ENCODE data around the gene SMIM1. TPM values are rescaled to one million over a fixed set of nuclear protein-coding genes. Genes with fewer than 3 reads are reported as not detected.
"Not testable (repeated sequence)": the region's sequence is repeated elsewhere in the genome, so short reads cannot be mapped to it uniquely, and the experiment has no call there.

The SMIM1 gene
- total RNA-seq, 1 experiment from 2014 or later, result 20.1 TPM

DNA sequence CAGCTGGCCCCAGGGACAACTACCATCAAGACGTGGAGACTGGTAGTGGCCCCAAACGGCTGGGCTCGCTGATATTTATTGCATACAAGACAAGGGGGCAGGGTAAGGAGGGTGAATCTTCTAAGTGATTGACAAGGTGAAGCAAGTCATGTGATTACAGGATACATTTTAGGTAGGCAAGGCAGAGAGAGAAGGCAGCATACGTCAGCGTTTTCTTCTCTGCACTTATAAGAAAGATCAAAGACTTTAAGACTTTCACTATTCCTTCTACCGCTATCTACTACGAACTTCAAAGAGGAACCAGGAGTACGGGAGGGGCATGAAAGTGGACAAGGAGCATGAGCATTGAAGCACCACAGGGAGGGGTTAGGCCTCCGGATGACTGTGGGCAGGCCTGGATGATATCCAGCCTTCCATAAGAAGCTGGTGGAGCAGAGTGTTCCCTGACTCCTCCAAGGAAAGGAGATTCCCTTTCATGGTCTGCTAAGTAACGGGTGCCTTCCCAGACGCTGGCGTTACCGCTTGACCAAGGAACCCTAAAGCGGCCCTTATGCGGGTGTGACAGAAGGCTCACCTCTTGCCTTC lies 24.1 kb upstream of the SMIM1 start:
- DNase-seq (ENCODE audit: low spot score), result not testable (repeated sequence)
- in situ Hi-C loops (cut with HindIII; ENCODE audit: low sequenced_read_pairs), result loop anchor here (10.0 kb wide), 1 partner anchor 104 kb away; no protein-coding TSS in a partner anchor

DNA sequence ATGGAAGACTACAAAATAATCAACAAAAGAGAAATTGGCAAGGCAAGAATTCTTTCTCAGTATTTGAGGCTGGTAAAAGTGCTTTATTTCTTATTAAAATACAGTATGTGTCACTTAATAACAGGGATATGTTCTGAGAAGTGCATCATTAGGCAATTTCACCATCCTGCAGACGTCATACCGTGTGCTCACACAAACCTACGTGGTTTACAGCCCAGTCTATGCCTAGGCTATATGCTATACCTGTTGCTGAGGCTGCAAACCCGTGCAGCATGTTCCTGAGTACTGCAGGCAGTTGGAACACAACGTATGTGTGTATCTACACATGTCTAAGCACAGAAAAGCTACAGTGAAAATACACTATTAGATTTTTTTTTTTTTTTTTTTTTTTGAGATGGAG lies 23.0 kb upstream of the SMIM1 start:
- in situ Hi-C loops (cut with HindIII; ENCODE audit: low sequenced_read_pairs), result loop anchor here (10.0 kb wide), 1 partner anchor 105 kb away; no protein-coding TSS in a partner anchor
- no peak for DNase-seq (ENCODE audit: low spot score)

DNA sequence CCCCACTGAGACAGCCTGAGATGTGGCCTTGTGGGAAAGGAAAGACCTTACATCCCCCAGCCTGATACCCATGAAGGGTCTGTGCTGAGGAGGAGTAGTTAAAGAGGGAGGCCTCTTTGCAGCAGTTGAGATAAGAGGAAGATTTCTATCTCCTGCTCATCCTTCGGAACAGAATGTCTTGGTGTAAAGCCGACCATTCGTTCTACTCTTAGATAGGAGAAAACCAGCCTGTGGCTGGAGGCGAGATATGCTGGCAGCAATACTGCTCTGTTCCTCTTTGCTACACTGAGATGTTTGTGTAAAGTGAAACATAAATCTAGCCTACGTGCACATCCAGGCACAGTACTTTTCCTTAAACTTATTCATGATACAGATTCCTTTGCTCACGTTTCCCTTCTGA lies 21.8 kb upstream of the SMIM1 start:
- in situ Hi-C loops (cut with HindIII; ENCODE audit: low sequenced_read_pairs), result no loop called here
- DNase-seq (ENCODE audit: low spot score), result no peak

DNA sequence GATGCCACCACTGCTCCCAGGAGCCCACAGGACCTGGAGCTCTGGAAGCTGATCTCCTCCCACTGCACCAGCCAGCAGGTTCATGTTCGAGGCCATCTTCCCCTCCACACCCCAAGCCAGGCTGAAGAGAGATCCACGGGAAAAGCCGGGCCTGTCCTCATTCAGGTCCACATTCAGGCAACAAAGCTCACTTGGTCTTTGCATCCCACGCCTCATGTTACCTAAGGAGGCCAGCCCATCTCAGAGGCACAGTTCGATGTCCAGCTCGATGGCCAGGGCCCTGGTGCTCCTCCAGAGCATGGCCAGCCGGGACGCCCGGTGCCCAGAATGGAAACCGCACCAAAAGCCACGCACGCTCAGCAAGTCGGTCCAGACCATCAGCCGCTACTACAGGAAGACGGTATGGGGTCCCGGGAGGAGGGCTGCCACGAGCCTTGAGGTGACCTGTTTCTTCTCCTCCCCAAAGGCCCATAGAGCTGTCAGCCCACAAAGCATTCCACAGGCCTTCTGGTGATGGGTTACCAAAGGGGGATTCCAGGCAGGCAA lies 20.1 kb upstream of the SMIM1 start, which contains the start of gene CCDC27:
CCDC27 (plus strand) TSS at position 51 of the 546 bp plus-strand sequence; CDS start at position 83, 32 bp downstream.
- in situ Hi-C loops (cut with HindIII; ENCODE audit: low sequenced_read_pairs), result no loop called here
- no peak for DNase-seq (ENCODE audit: low spot score)

DNA sequence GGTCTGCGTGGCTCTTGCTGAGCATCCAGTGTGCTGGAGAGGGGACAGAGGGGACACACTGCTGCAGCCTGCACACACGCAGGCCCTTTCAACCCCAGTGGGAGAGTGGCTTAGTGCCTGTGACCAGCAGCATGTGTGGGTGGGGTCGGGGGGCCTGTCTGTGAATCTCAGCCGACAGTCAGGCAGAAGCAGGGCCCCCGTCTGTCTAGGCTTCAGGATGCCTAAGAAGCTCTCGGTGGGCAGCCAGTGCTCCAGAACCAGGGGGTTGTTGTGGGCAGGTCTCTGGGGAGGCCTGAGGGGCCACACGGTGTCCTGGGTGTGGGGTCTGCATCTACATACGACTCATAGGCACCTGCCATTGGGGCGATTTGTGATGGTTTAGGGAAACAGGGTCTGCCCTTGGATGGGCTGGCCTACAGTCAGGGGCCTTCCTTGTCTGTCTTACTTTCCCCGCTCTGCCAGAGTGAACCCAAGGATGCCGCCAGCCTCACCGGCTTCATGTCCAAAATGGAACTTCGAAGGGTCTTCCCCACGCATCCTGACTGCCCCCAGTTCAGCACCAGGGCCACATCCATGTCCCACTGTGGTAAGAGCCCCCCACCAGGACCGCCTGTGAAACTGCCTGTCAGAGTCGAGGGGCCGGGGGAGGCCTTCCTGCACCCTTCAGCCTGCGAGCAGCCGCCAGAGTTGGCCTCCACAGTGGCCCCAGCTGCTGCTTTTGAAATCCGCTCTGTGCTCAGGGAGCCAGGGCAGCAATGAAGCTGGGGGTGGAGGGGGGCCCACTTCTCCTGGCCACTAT lies 18.7 kb upstream of the SMIM1 start:
- in situ Hi-C loops (cut with HindIII; ENCODE audit: low sequenced_read_pairs), result no loop called here
- DNase-seq (ENCODE audit: low spot score), result no peak

DNA sequence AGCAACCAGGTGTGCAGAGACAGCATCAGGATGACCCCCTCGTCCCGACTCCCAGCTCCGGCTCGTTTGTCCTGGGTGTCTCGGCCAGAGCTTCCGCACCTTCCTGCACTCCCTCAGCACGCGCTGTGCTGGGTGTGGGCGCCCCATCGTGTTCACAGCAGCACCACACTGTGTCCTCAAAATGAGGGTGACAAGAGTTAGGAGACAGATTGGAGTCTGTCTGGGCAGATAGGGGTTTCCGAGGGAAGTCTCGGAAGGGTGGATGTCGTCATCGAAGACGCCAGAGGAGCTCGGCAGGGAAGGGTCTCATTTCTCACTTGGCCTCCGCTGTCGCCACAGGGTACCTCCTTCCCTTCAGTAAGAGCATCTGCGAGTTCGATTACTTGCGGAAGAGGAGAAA lies 16.2 kb upstream of the SMIM1 start:
- in situ Hi-C loops (cut with HindIII; ENCODE audit: low sequenced_read_pairs), result no loop called here
- DNase-seq (ENCODE audit: low spot score), result no peak

DNA sequence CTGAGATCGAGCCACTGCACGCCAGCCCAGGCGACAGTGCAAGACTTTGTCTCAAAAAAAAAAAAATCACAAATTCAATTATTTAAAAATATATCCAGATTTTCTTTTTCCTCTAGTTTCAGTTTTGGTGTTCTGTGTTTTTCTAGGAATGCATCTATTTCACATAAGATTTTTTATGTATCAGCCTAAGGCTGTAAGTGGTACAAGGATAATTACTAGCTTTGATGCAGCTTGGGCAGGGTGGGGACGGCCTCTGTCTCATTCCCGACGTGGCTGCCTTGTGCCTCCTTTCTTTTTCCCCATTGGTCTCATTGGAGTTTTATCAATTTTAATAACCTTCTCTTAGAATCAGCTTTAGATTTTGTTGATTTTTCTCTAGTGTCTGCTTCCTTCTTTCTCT lies 13.4 kb upstream of the SMIM1 start:
- no peak for DNase-seq (ENCODE audit: low spot score)
- in situ Hi-C loops (cut with HindIII; ENCODE audit: low sequenced_read_pairs), result no loop called here

DNA sequence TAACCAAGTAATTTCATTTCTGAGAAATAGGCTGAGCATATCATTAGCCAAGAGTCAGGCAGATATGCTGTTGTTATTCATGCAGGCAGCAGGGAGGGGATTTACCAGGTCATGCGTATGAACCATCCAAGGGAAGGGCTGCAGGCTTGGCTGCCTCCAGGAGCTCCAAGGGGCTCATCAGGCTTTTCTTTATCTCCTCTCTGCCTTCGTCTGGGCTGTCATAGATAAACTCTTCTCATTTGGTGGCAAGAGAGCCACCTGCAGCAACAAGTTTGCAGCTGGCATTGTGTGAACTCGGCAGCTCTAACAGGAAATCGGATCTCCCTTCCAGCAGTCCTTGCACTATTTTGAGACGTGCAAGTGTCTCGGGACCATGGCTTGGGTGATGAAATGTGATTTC lies 12.8 kb upstream of the SMIM1 start:
- no peak for DNase-seq (ENCODE audit: low spot score)
- in situ Hi-C loops (cut with HindIII; ENCODE audit: low sequenced_read_pairs), result no loop called here

DNA sequence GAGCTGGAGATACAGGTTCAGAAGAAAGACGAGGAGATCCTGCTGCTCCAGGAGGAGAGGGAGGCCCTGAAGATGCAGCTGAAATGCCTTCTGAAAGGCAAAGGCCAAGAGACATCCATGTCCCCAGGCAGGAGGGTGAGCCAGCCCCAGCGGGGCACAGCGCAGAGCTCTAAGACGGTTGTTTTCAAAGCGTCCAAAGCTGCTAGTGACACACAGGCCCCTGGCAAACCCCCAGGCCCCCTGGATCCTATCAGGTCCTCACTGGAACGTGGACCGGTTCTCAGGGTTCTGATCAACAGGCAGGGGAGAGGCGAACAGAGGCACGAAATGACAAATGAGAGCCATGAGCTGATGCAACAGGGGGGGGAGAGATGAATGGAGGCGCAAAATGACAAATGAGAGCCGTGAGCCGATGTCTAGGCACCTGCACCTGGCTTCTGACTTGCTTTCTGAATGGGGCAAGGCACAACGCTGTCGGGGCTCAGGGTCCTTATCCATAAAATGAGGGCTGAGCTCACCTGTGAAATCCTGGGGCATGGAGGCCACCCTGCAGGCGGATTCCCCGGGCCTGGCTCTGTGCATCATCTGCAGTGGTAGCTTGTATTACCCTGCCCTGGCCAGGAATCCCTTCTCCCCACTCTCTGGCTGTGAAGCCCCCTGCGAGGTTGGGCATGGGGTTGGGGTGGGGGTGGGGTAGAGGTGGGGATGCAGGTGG lies 11.1 kb upstream of the SMIM1 start:
- in situ Hi-C loops (cut with HindIII; ENCODE audit: low sequenced_read_pairs), result no loop called here
- no peak for DNase-seq (ENCODE audit: low spot score)

DNA sequence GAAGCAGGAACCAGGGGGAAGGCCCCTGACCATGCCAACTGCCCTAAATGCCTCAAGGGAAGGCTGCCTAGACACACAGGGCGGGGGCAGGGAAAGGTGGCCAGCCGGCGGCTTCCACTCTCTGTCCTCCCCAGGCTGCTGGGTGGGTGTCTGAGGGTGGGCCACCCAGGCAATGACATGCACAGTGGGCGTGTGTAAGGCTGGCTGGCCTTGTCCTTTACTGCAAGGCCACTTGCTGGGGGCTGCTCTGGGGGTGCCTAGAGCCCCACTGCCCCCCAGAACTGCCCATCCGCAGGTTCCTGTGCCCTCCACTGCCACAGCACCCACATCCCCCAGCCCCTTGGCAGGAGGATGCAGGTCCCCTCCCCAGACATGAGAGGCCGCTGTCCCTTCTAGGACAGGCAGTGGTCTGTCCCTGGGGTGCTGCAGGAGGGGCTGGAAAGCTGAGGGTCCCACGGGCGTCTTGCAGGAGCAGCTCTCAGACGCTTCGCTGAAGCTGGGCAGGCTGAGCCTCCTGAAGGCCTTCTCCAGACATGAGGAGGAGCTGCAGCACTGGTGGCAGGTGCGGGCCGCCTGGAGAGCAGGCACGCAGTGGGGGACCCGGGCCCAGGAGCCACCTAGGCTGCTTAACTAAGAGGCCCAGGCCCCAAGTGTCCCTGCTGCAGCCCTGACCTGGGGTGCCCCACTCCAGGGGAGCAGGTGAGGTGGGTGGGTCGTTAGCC lies 10.2 kb upstream of the SMIM1 start:
- DNase-seq (ENCODE audit: low spot score), result no peak
- in situ Hi-C loops (cut with HindIII; ENCODE audit: low sequenced_read_pairs), result no loop called here

DNA sequence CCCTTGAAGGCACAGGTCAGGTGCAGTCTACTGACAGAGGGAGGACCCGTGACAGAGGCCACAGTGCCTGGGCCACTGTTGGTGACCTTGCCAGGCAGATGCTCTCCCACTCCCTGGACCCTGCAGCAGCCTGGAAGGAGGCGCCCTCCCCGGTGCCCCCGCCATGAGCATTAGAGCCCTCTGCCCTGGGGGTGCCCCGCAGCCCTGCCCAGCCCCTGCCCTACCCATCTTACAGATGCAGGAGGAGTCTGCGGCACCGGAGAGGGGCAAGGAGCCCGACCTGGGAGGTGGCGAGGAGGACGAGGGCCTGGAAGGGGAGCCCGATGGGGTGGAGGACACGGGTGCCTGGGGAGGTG lies 9.7 kb upstream of the SMIM1 start:
- in situ Hi-C loops (cut with HindIII; ENCODE audit: low sequenced_read_pairs), result no loop called here
- no peak for DNase-seq (ENCODE audit: low spot score)

DNA sequence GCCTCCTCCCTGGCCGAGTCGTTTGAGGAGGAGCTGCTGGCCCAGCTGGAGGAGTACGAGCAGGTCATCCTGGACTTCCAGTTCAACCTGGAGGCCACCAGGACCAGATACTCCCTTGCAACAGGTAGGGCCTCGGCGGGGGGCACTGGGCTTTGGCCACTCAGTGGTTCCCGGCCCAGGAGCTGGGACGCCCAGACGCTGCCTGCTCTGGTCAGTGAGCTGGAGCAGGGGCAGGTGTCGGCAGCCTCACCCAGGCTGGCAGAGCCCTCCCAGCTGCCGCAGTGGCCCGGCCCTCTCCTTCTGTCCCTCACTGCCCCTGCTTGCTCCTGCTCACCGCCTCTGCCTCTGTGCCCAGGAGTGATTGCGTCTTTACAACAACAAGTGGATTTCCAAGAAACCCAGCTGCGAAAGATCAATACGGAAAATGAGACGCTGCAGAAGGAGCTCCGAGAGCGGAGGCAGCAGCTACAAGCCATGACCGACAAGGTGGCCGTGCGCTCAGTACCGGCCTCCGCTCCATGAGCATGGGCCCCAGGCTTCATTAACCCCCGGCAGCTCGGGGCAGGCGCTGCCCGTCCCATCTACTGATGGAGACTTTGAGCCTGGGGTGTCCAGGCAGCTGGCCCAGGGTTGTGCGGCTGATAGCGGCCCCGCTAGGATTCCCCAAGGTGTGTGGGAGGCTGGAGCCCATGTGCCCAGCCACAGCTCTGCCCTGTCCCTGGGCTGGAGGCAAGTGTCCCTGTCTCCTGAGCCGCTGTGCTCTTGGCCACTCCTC lies 9.0 kb upstream of the SMIM1 start:
- in situ Hi-C loops (cut with HindIII; ENCODE audit: low sequenced_read_pairs), result no loop called here
- no peak for DNase-seq (ENCODE audit: low spot score)

DNA sequence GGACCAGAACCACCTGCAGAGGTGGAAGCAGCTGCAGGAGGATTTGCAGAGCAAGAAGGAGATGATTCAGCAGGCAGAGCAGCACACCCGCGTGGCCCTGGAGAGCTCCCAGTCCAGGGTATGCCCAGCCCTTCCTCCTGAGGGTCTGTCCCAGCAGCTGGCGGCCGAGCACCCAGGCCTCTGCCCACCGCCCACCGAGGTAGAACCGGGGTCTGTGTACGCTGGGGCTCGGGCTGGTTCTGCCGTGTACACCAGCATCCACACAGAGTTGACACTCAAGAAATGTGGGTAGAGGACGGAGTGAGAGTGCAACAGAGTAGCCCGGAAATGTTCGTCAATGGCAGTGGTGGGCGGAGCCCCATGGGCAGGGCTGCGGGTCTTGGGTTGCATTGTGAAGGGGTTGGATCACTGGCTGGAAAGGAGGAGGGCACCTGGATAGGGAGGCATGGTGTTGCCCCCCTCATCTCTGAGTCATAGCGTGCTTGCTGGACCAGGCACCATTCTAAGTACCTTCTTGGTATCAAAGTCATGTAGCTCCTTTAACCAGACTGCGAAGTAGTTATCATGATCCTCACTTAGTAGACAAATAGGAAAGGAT lies 5.1 kb upstream of the SMIM1 start:
- in situ Hi-C loops (cut with HindIII; ENCODE audit: low sequenced_read_pairs), result no loop called here
- DNase-seq (ENCODE audit: low spot score), result no peak

DNA sequence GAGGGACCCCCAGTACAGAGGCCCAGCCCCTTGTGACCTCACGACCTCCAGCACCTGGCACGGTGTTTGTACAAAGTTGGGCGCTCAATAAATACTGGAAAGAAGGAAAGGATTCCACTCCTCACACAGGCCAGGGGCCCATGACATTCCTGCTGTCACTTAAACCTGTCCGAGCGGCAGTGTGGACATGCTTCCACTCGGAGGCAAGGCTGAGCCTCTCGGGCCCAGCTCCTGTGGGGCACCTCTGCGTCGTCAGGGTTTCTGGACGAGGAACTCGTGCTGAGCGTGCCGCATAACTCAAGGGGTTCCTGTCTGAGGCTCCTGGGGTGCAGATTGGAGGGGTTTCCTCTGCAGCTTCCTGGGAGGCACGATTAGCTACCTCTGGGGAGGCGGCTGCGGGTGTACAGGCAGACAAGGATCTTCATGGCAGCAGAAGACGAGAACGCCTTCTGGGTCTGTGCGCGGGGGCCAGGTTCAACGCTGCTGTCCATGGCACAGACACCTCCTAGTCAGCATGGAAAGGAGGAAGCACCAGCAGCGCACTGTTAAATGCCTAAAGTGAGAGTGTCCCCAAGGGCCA lies 3.6 kb upstream of the SMIM1 start:
- in situ Hi-C loops (cut with HindIII; ENCODE audit: low sequenced_read_pairs), result no loop called here
- no peak for DNase-seq (ENCODE audit: low spot score)

DNA sequence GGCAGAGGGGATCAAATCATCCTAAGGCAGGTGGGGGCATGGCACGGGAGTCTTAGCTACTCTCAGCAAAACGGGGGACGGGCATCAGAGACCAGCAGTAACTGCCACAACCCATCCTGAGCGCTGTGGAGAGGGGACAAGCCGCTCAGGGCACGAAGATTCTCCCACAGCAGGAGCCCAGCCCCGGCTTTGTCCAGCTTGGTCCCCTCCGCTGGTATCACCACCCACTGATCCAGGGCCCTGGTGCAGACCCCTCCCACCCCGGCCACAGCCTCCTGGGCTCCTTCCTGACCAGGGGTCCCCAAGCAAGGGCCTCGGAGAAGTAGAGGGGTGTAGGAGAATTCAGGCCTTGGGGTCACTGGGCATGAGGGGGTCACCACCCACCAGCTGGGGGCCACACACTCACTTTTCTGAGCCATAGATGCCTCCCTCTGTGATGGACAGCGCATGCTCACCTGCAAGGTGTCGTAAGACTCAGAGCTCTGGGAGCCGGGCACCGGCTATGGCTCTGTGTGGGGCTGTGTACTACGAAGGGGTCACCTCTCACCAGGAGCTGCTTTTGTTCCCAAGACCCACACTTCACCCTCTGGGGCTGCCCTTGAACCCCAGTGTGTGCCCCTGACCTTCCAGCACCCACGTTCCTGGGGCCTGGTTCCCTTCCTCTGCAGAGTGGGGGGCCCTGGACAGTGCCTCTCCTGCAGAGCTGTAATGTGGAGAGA lies 2.3 kb upstream of the SMIM1 start:
- DNase-seq (ENCODE audit: low spot score), result no peak
- in situ Hi-C loops (cut with HindIII; ENCODE audit: low sequenced_read_pairs), result no loop called here

DNA sequence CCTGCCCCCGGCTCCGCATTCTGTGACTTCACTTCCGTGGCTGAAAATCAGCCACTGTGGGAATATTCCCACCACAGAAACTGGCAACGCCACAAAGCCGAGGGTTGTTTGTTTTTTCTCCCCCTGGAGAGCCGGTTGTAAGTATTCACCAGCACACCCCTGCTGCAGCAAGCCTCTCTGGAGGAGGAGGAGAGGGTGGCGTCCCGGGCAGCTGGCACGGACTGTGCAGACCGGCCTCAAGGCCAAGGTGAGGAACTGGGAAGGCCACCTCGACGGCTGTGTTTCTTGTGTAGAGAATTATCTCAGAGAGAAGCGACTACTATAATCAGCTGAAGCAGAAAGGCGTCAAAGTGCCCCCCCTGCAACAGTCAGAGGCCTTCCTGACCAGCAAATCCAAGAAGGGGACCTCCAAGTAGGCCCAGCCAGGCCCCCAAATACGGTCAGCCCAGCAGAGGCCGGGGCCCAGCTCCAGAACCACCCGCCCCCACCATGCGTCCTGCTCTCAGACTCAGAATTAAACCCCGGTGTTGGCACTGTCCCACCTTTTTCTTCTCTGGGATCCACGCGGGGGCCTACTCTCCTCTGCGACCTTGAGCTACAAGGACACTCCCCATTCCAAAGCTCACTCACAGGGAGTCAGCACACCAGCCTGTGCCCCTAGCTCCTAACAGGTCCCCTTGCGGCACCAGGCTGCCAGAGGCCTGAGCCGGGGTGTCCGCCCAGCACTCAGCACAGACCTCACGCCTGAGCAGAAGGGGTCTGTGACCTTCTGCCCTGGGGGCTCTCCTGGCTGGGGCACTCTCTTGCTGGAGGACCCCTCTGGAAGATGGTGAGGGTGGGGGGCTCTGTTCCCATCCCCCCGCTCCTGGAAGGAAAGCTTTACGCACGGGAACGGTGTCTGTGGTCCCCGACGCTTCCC lies 1.2 kb upstream of the SMIM1 start:
- in situ Hi-C loops (cut with HindIII; ENCODE audit: low sequenced_read_pairs), result no loop called here
- DNase-seq (ENCODE audit: low spot score), result no peak
